ENCODE measurements around the gene PLA2G7. TPM values are rescaled to one million over a fixed set of nuclear protein-coding genes. Genes with fewer than 3 reads are reported as not detected.

PLA2G7 gene
- total RNA-seq, 1 experiment from 2014 or later, result 1.7 TPM

DNA sequence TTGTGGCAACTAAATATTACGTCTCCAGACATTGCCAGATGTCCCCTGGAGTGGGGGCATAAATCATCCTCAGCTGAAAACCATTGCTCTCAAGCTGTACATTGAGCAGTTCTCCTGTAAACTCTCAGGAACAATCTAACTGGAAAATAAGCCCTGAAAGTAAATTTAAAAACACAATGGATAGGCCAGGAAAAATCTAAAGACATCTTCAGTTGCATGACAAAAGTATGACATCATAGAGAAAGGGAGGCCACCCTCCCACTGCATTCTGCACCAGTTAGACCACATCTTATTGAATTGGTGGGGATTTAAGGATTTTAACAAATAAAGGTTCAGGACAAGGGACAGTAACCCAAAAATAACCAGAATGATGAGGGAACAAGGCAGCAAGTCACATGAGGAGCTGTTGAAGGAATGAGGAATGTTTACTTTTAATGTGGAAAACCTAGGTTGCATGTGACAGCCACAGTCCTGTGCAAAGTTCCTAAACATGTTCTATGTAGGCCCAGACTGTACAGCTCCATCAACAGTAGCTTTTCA lies 5.3 kb downstream of the PLA2G7 start:
- Histone ChIP-seq H4K20me1 (ENCODE audit: control insufficient read depth, insufficient read depth, insufficient read length) (peaks cover 2% of the 10 kb centered on the region), H3K79me1 (ENCODE audit: insufficient read depth, low read depth, low read length, poor library complexity, severe bottlenecking) (no peaks in the 10 kb centered on the region), H3K27ac (ENCODE audit: insufficient read length, low read depth, low read length) (no peak overlapping the region), H4K5ac (ENCODE audit: insufficient read length, low read depth, low read length) (no peak overlapping the region), H3K18ac (ENCODE audit: insufficient read length, low read depth, low read length) (no peak overlapping the region), H3K4me2 (ENCODE audit: insufficient read depth, insufficient read length, low read length) (no peak overlapping the region), H2BK120ac (ENCODE audit: low read depth, low read length, poor library complexity, severe bottlenecking) (no peak overlapping the region), H2BK20ac (ENCODE audit: low read depth, low read length, poor library complexity, severe bottlenecking) (no peak overlapping the region), H2AK5ac (ENCODE audit: insufficient read length, low read length) (no peak overlapping the region), H3K27me3 (ENCODE audit: insufficient read depth, low read length) (no peaks in the 10 kb centered on the region), H3K14ac (ENCODE audit: insufficient read depth, low read length) (no peak overlapping the region), H2AFZ (ENCODE audit: low read length) (no peak overlapping the region), H4K91ac (ENCODE audit: insufficient read length, low read depth, low read length) (no peak overlapping the region), H4K8ac (replicated peaks; ENCODE audit: insufficient read length, low read depth, low read length) (no peak overlapping the region), H3K9me3 (ENCODE audit: control insufficient read depth, low read depth, low read length) (no peaks in the 10 kb centered on the region), H3K23me2 (ENCODE audit: insufficient read length, low read depth, low read length, poor library complexity, severe bottlenecking) (peaks cover 6% of the 10 kb centered on the region), H2BK5ac (ENCODE audit: insufficient read length, low read length) (no peak overlapping the region), H3K9ac (ENCODE audit: extremely low read depth, insufficient read length, low read length) (no peak overlapping the region), H2BK12ac (ENCODE audit: insufficient read length, low read depth, low read length) (no peak overlapping the region), H3K56ac (ENCODE audit: insufficient read length, low read depth, low read length) (no peak overlapping the region), H3K4me1 (ENCODE audit: insufficient read depth, low read length) (no peaks in the 10 kb centered on the region), H3K79me2 (ENCODE audit: insufficient read depth, low read length) (no peaks in the 10 kb centered on the region), H2BK15ac (ENCODE audit: low read depth, low read length) (no peak overlapping the region), H3K23ac (ENCODE audit: insufficient read length, low read depth, low read length) (no peak overlapping the region), H3K4ac (ENCODE audit: low read depth, low read length) (no peak overlapping the region), H3T11ph (ENCODE audit: low read length) (no peak overlapping the region)
- Mint-ChIP-seq H3K9me3 (no peaks in the 10 kb centered on the region; a peak in 1 of 5 replicates), H3K4me3 (no peak overlapping the region), H3K27ac (no peak overlapping the region), H3K36me3 (ENCODE audit: insufficient read depth in 1 of 3, low read depth in 3 of 3) (no peaks in the 10 kb centered on the region), H3K4me1 (peaks cover 11 to 16% of the 10 kb centered on the region in 2 experiments), H3K27me3 (ENCODE audit: low read depth) (peaks cover 19% of the 10 kb centered on the region)
- no peak for TF ChIP-seq CTCF (conservative IDR thresholded peaks at IDR 0.05)
- WGBS (ENCODE audit: extremely low coverage, insufficient read length, low lambda C conversion rate), result no CpG with 5 or more reads among the region's 1 CpG
- no peak for DNase-seq
